NCI-H2107 treated with DMSO at 0.1 percent for 48 hours (cell line): ENCODE measurements around the gene CLCN4.

Source experiments
- DNase-seq: peaks from one replicate; lab custom pipeline; 2025; ENCODE audit not compliant: unreplicated experiment; lab: John Stamatoyannopoulos, UW

The CLCN4 gene

GRCh38 chrX:10166248-10166716, 9.5 kb downstream of the CLCN4 start:
- DNase-seq = no peak

GRCh38 chrX:10166731-10167151, 10.0 kb downstream of the CLCN4 start:
- no peak for DNase-seq

- DNase-seq = no peak
These were observed 10.8 kb downstream of the CLCN4 start for GRCh38 chrX:10167573-10167972.

- no peak for DNase-seq
These were observed 11.5 kb downstream of the CLCN4 start for GRCh38 chrX:10168226-10168625.

- no peak for DNase-seq
These were observed 12.4 kb downstream of the CLCN4 start for GRCh38 chrX:10169175-10169574.

GRCh38 chrX:10171249-10171648, 14.5 kb downstream of the CLCN4 start:
- no peak for DNase-seq

GRCh38 chrX:10172877-10173276, 16.1 kb downstream of the CLCN4 start:
- no peak for DNase-seq

GRCh38 chrX:10173331-10173900, 16.6 kb downstream of the CLCN4 start:
- DNase-seq = peak; percentile 90

GRCh38 chrX:10174051-10174450, 17.3 kb downstream of the CLCN4 start:
- no peak for DNase-seq

GRCh38 chrX:10174810-10175209, 18.0 kb downstream of the CLCN4 start:
- DNase-seq = no peak

- DNase-seq = no peak
These were observed 18.6 kb downstream of the CLCN4 start for GRCh38 chrX:10175319-10175871.

- no peak for DNase-seq
These were observed 19.6 kb downstream of the CLCN4 start for GRCh38 chrX:10176121-10177003.

GRCh38 chrX:10177004-10177396, 20.2 kb downstream of the CLCN4 start:
- DNase-seq = no peak

GRCh38 chrX:10177601-10178000, 20.8 kb downstream of the CLCN4 start:
- DNase-seq = no peak

GRCh38 chrX:10178866-10179463, 22.2 kb downstream of the CLCN4 start:
- DNase-seq = no peak

- DNase-seq = no peak
These were observed 27.0 kb downstream of the CLCN4 start for GRCh38 chrX:10183760-10184159.

- DNase-seq = no peak
These were observed 27.6 kb downstream of the CLCN4 start for GRCh38 chrX:10184411-10184810.

GRCh38 chrX:10186355-10186754, 29.6 kb downstream of the CLCN4 start:
- no peak for DNase-seq

- no peak for DNase-seq
These were observed 30.6 kb downstream of the CLCN4 start for GRCh38 chrX:10187421-10187820.

GRCh38 chrX:10189317-10190268, 32.8 kb downstream of the CLCN4 start:
- peak; percentile 65 for DNase-seq

GRCh38 chrX:10190367-10190766, 33.6 kb downstream of the CLCN4 start:
- DNase-seq = peak; percentile 75
